ENCODE results near the gene MFNG. TPM values are rescaled to one million over a fixed set of nuclear protein-coding genes. Genes with fewer than 3 reads are reported as not detected.

MFNG gene
- polyA plus RNA-seq, 1 experiment: not detected

- H3K27me3 ChIP-seq (ENCODE audit: control insufficient read depth, insufficient read depth, low read length): no peaks in the 10 kb centered on the region
- ChIA-PET POLR2A (no interaction called here), CTCF (interaction anchor here (1.2 to 4.4 kb wide), 4 partner anchors 14 to 207 kb away, joined by 3 to 19 read pairs (median 4); no protein-coding TSS in a partner anchor)
- TF ChIP-seq CTCF (IDR thresholded peaks at IDR 0.05; ENCODE audit: insufficient read depth, low read depth, low read length): no peak
- no peak overlapping the region for H3K4me3 ChIP-seq (ENCODE audit: low read depth, low read length)
- no peaks in the 10 kb centered on the region for H3K36me3 ChIP-seq (ENCODE audit: control insufficient read depth, insufficient read depth, low read length)
- DNase-seq (ENCODE audit: low read depth): peak; percentile 50
Measured at GRCh38 chr22:37525073-37525745, 39.0 kb upstream of the MFNG start.

- DNase-seq (ENCODE audit: low read depth): no peak
- Histone ChIP-seq H3K27me3 (ENCODE audit: control insufficient read depth, insufficient read depth, low read length) (no peaks in the 10 kb centered on the region), H3K36me3 (ENCODE audit: control insufficient read depth, insufficient read depth, low read length) (no peaks in the 10 kb centered on the region), H3K4me3 (ENCODE audit: low read depth, low read length) (no peak overlapping the region)
- POLR2A ChIA-PET: no interaction called here
- CTCF ChIA-PET: no interaction called here
- no peak for TF ChIP-seq CTCF (IDR thresholded peaks at IDR 0.05; ENCODE audit: insufficient read depth, low read depth, low read length)
Measured at GRCh38 chr22:37522482-37522881, 36.3 kb upstream of the MFNG start.

- DNase-seq (ENCODE audit: low read depth): no peak
- ChIA-PET POLR2A (no interaction called here), CTCF (interaction anchor here (2.4 kb wide), 1 partner anchor 18 kb away, joined by 12 read pairs; no protein-coding TSS in a partner anchor)
- Histone ChIP-seq H3K27me3 (ENCODE audit: control insufficient read depth, insufficient read depth, low read length) (no peaks in the 10 kb centered on the region), H3K4me3 (ENCODE audit: low read depth, low read length) (no peak overlapping the region), H3K36me3 (ENCODE audit: control insufficient read depth, insufficient read depth, low read length) (no peaks in the 10 kb centered on the region)
- TF ChIP-seq CTCF (IDR thresholded peaks at IDR 0.05; ENCODE audit: insufficient read depth, low read depth, low read length): no peak
Measured at GRCh38 chr22:37521236-37521739, 35.1 kb upstream of the MFNG start.

GRCh38 chr22:37520776-37521191 is 34.6 kb upstream of the MFNG start:
- Histone ChIP-seq H3K4me3 (ENCODE audit: low read depth, low read length) (no peak overlapping the region), H3K36me3 (ENCODE audit: control insufficient read depth, insufficient read depth, low read length) (no peaks in the 10 kb centered on the region), H3K27me3 (ENCODE audit: control insufficient read depth, insufficient read depth, low read length) (no peaks in the 10 kb centered on the region)
- ChIA-PET POLR2A (no interaction called here), CTCF (interaction anchor here (2.4 kb wide), 1 partner anchor 19 kb away, joined by 12 read pairs; no protein-coding TSS in a partner anchor)
- TF ChIP-seq CTCF (IDR thresholded peaks at IDR 0.05; ENCODE audit: insufficient read depth, low read depth, low read length): no peak
- DNase-seq (ENCODE audit: low read depth): no peak

- Histone ChIP-seq H3K27me3 (ENCODE audit: control insufficient read depth, insufficient read depth, low read length) (no peaks in the 10 kb centered on the region), H3K36me3 (ENCODE audit: control insufficient read depth, insufficient read depth, low read length) (no peaks in the 10 kb centered on the region), H3K4me3 (ENCODE audit: low read depth, low read length) (peak within 1 kb of the TSS; percentile 54)
- ChIA-PET CTCF (interaction anchor here (0.6 to 2.4 kb wide), 3 partner anchors 9 to 46 kb away, joined by 3 to 12 read pairs (median 3); no protein-coding TSS in a partner anchor), POLR2A (interaction anchor here (0.6 kb wide), 1 partner anchor 136 kb away, joined by 3 read pairs; no protein-coding TSS in a partner anchor)
- DNase-seq (ENCODE audit: low read depth): no peak
- no peak for TF ChIP-seq CTCF (IDR thresholded peaks at IDR 0.05; ENCODE audit: insufficient read depth, low read depth, low read length)
Measured at GRCh38 chr22:37519268-37520195, 33.3 kb upstream of the MFNG start, which contains the start of gene CARD10. CARD10 (minus strand) TSS chr22:37519415; CDS start chr22:37519200, 215 bp downstream.

Measured in BJ (cell line).